ENCODE measurements around the gene SLC9A4.
A peak's percentile ranks its signal among the peaks of the same experiment; 100 is the strongest.

The SLC9A4 gene

GRCh38 chr2:102518170-102518569 is 45.1 kb downstream of the SLC9A4 start:
- FAIRE-seq (no peak), DNase-seq (ENCODE audit: insufficient read length, low spot score) (no peak)
- TF ChIP-seq, protein P1, sequence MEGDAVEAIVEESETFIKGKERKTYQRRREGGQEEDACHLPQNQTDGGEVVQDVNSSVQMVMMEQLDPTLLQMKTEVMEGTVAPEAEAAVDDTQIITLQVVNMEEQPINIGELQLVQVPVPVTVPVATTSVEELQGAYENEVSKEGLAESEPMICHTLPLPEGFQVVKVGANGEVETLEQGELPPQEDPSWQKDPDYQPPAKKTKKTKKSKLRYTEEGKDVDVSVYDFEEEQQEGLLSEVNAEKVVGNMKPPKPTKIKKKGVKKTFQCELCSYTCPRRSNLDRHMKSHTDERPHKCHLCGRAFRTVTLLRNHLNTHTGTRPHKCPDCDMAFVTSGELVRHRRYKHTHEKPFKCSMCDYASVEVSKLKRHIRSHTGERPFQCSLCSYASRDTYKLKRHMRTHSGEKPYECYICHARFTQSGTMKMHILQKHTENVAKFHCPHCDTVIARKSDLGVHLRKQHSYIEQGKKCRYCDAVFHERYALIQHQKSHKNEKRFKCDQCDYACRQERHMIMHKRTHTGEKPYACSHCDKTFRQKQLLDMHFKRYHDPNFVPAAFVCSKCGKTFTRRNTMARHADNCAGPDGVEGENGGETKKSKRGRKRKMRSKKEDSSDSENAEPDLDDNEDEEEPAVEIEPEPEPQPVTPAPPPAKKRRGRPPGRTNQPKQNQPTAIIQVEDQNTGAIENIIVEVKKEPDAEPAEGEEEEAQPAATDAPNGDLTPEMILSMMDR (IDR thresholded peaks at IDR 0.05; ENCODE audit: insufficient read depth, missing control alignments): no peak

DNA sequence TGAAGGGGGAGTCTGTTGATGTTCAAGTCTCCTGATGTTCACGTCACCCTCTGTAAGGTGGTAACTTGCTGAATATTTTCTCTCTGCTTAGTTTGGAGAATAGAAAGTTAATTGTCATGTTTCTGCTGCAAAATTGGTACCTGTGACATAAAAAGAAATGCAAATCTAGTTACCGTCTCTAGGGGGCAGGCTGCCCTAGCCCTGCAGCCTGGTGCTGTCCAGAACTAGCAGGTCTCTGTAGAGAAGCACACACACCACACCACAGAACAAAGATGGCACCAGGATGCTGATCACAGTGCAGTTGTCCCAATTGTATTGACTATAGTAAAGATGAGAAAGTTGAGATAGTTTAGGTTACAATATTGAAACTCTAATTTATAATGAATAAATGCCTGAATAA is 47.0 kb downstream of the SLC9A4 start:
- FAIRE-seq: no peak
- DNase-seq (ENCODE audit: insufficient read length, low spot score): no peak
- TF ChIP-seq, protein P1 (IDR thresholded peaks at IDR 0.05; ENCODE audit: insufficient read depth, missing control alignments): peak; percentile 77

DNA sequence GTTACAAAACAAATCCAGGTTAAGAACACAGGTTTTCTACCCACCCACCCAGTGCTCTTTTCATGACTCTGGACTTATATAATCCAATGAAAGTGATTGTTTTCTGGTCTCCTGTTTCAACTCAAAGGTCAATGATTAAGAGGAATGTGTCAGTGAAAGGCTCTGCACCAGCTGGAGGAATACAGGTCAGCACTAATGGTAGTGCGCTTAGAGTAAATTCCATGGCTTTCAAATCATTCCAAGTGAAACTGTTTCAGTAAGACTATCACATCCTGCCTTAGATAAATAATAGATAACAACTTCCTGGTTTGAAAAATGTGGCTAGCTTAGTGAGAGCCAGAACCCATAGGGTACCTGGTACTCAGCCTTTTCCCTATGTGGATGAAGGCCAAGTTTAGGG is 47.8 kb downstream of the SLC9A4 start:
- FAIRE-seq (no peak), DNase-seq (ENCODE audit: insufficient read length, low spot score) (no peak)
- TF ChIP-seq, protein P1 (IDR thresholded peaks at IDR 0.05; ENCODE audit: insufficient read depth, missing control alignments): no peak

DNA sequence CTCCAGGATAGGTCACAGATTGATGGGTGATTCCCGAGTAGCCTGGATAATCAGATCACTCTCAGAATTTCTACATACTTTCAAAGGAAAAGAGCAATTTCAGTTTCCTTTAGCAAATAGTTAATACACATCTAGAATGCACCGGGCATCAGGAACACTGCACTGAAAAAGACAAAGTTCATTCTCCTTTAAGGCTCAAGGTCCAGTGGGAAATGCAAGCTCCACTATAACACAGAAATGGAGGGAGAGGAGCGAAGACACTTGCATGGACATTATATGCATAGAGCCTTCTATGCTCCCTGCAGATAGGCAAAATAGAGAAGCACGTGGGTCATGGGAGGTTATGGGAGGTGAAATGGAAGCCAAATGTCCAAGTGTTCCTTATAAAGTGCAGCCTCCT is 49.1 kb downstream of the SLC9A4 start:
- TF ChIP-seq, protein P1 (IDR thresholded peaks at IDR 0.05; ENCODE audit: insufficient read depth, missing control alignments): no peak
- FAIRE-seq (no peak), DNase-seq (ENCODE audit: insufficient read length, low spot score) (no peak)

- TF ChIP-seq, protein P1 (IDR thresholded peaks at IDR 0.05; ENCODE audit: insufficient read depth, missing control alignments): no peak
- DNase-seq (ENCODE audit: insufficient read length, low spot score): no peak
- no peak for FAIRE-seq
Measured at GRCh38 chr2:102522890-102523289, 49.9 kb downstream of the SLC9A4 start.

DNA sequence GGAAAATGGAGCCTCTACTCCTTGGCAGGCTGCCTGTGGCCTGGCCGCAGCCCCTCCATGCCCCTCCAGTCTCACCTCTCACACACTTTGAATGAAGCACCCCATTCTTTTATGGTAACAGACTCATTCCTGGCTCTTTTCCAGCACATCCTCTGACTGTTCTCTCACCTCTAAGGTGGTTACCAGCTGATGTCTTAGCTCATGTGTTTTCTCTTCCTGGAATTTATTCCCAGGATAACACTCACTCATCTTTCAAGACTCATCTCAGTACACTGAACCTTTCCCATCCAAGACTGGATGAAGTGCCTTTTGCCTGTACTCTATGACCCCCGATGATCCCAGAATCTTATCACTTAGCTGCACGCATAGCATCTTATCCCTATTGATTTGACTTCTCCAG is 50.6 kb downstream of the SLC9A4 start:
- TF ChIP-seq, protein P1 (IDR thresholded peaks at IDR 0.05; ENCODE audit: insufficient read depth, missing control alignments): no peak
- no peak for FAIRE-seq
- DNase-seq (ENCODE audit: insufficient read length, low spot score): no peak

DNA sequence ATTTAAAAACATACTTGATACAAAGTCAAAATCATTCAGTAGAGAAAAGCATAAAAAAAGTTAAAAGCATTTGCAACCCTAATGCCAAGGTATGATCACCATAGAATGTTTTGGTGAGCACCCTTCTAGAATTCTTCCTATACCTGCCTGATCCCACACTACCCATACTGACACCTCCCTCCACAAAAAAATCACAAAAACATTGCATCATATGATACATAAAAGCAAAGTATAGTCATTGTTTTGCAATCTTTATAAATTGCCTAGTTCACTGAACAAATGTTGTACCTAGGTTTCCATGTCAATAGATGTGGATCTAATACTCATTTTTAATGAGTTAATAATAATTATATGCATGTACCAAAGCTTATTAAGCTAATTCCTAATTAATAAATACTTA is 54.1 kb downstream of the SLC9A4 start:
- TF ChIP-seq, protein P1 (IDR thresholded peaks at IDR 0.05; ENCODE audit: insufficient read depth, missing control alignments): no peak
- no peak for FAIRE-seq
- DNase-seq (ENCODE audit: insufficient read length, low spot score): no peak

Measured in D721Med (cell line).